ENCODE measurements around the gene KLHL6. TPM values are rescaled to one million over a fixed set of nuclear protein-coding genes. Genes with fewer than 3 reads are reported as not detected.

The KLHL6 gene
- total RNA-seq, 1 experiment from 2014 or later = not detected

DNA sequence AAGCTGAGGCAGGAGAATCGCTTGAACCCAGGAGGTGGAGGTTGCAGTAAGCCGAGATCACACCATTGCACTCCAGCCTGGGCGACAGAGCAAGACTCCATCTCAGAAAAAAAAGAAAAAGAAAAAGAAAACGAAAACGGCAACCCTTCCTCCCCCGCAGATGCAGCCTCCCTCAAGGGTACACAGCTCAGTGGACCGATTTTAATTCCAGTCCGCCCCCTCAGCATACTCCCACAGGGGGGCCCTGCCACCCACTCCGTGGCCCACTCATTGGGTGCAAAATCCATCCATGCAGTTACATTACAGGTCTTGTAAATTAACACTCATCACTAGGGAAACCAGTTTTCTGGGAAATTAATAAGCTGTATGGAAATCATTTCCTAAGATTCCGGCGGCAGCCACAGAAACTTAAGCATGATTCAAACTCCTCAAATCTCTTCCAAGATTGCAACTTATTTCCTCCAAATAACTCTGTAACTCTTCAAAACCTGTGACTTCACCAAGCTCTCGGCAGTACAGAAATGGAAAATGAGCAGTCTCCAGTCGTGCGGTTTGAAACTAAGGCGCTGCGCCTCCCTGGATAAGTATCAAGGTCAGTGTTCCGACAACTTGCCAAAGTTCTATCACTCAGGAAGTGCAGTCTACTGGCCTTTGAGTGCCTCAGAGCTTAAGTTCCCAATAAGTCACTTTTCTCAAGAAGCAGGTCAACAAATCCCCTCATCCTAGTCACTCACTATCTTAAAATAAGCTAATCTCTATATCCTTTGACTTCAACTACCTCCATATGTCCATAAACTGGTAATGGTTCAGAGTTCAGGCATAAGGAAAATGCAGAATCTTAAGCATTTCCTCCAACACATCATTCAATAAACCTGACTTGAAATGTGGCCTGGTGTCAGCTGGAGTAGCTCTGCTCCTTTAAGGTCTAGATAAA lies 24.7 kb upstream of the KLHL6 start:
- Histone ChIP-seq H2BK5ac (ENCODE audit: insufficient read length, low read length) (no peak overlapping the region), H3K27ac (ENCODE audit: insufficient read length, low read depth, low read length) (no peak overlapping the region), H3K4ac (ENCODE audit: low read depth, low read length) (no peak overlapping the region), H3K27me3 (ENCODE audit: insufficient read depth, low read length) (no peaks in the 10 kb centered on the region), H3K4me2 (ENCODE audit: insufficient read depth, insufficient read length, low read length) (no peak overlapping the region), H4K5ac (ENCODE audit: insufficient read length, low read depth, low read length) (no peak overlapping the region), H4K91ac (ENCODE audit: insufficient read length, low read depth, low read length) (no peak overlapping the region), H2BK12ac (ENCODE audit: insufficient read length, low read depth, low read length) (no peak overlapping the region), H3K79me1 (ENCODE audit: insufficient read depth, low read depth, low read length, poor library complexity, severe bottlenecking) (no peaks in the 10 kb centered on the region), H2BK15ac (ENCODE audit: low read depth, low read length) (no peak overlapping the region), H2BK120ac (ENCODE audit: low read depth, low read length, poor library complexity, severe bottlenecking) (no peak overlapping the region), H2AFZ (ENCODE audit: low read length) (no peak overlapping the region), H2BK20ac (ENCODE audit: low read depth, low read length, poor library complexity, severe bottlenecking) (no peak overlapping the region), H3K23ac (ENCODE audit: insufficient read length, low read depth, low read length) (no peak overlapping the region), H2AK5ac (ENCODE audit: insufficient read length, low read length) (no peak overlapping the region), H4K20me1 (ENCODE audit: control insufficient read depth, insufficient read depth, insufficient read length) (no peaks in the 10 kb centered on the region), H3K9ac (ENCODE audit: extremely low read depth, insufficient read length, low read length) (no peak overlapping the region), H3K9me3 (ENCODE audit: control insufficient read depth, low read depth, low read length) (no peaks in the 10 kb centered on the region), H3K18ac (ENCODE audit: insufficient read length, low read depth, low read length) (no peak overlapping the region), H4K8ac (replicated peaks; ENCODE audit: insufficient read length, low read depth, low read length) (no peak overlapping the region), H3K23me2 (ENCODE audit: insufficient read length, low read depth, low read length, poor library complexity, severe bottlenecking) (no peaks in the 10 kb centered on the region), H3T11ph (ENCODE audit: low read length) (no peak overlapping the region), H3K56ac (ENCODE audit: insufficient read length, low read depth, low read length) (no peak overlapping the region), H3K14ac (ENCODE audit: insufficient read depth, low read length) (no peak overlapping the region), H3K79me2 (ENCODE audit: insufficient read depth, low read length) (no peaks in the 10 kb centered on the region), H3K4me1 (ENCODE audit: insufficient read depth, low read length) (no peaks in the 10 kb centered on the region)
- DNase-seq = no peak
- Mint-ChIP-seq H3K9me3 (no peaks in the 10 kb centered on the region), H3K4me3 (no peak overlapping the region), H3K4me1 (peaks cover 24 to 36% of the 10 kb centered on the region in 2 experiments), H3K27ac (no peak overlapping the region), H3K36me3 (ENCODE audit: insufficient read depth in 1 of 3, low read depth in 3 of 3) (no peaks in the 10 kb centered on the region), H3K27me3 (ENCODE audit: low read depth) (peaks cover 4% of the 10 kb centered on the region; the same call in 1 of the 2 replicates)
- WGBS (ENCODE audit: extremely low coverage, insufficient read length, low lambda C conversion rate) = no CpG with 5 or more reads among the region's 17 CpGs
- TF ChIP-seq, protein P1, sequence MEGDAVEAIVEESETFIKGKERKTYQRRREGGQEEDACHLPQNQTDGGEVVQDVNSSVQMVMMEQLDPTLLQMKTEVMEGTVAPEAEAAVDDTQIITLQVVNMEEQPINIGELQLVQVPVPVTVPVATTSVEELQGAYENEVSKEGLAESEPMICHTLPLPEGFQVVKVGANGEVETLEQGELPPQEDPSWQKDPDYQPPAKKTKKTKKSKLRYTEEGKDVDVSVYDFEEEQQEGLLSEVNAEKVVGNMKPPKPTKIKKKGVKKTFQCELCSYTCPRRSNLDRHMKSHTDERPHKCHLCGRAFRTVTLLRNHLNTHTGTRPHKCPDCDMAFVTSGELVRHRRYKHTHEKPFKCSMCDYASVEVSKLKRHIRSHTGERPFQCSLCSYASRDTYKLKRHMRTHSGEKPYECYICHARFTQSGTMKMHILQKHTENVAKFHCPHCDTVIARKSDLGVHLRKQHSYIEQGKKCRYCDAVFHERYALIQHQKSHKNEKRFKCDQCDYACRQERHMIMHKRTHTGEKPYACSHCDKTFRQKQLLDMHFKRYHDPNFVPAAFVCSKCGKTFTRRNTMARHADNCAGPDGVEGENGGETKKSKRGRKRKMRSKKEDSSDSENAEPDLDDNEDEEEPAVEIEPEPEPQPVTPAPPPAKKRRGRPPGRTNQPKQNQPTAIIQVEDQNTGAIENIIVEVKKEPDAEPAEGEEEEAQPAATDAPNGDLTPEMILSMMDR (conservative IDR thresholded peaks at IDR 0.05) = no peak

Data from H9 (cell line).